ENCODE results near the gene CBX8. TPM values are rescaled to one million over a fixed set of nuclear protein-coding genes. Genes with fewer than 3 reads are reported as not detected.
A peak's percentile ranks its signal among the peaks of the same experiment; 100 is the strongest.

Gene CBX8
- total and polyA plus RNA-seq, 2 donors from 2014 or later = 3.5 to 6.2 TPM

GRCh38 chr17:79784353-79785016 lies 12.4 kb downstream of the CBX8 start:
- Histone ChIP-seq H3K4me3 (ENCODE audit: low read length in 3 of 3) (no peak overlapping the region), H3K27me3 (ENCODE audit: control insufficient read depth, insufficient read depth, low read length) (peaks cover 12% of the 10 kb centered on the region)
- intact Hi-C loops (cut with DNase I) = no loop called here

GRCh38 chr17:79783891-79784290 lies 13.0 kb downstream of the CBX8 start:
- Histone ChIP-seq H3K27ac (ENCODE audit: low read depth in 2 of 2, low read length in 2 of 2) (no peak overlapping the region), H3K9ac (ENCODE audit: low read length in 3 of 3) (no peak overlapping the region), H3K27me3 (ENCODE audit: control insufficient read depth, insufficient read depth, low read length) (peaks cover 6% of the 10 kb centered on the region), H3K4me1 (ENCODE audit: control insufficient read depth in 2 of 3, insufficient read depth in 2 of 3, low read depth in 1 of 3, low read length in 3 of 3) (no peaks in the 10 kb centered on the region), H3K4me3 (ENCODE audit: low read length in 3 of 3) (no peak overlapping the region), H3K9me3 (ENCODE audit: control insufficient read depth in 2 of 3, insufficient read depth in 1 of 3, low read length in 3 of 3) (no peaks in the 10 kb centered on the region), H3K36me3 (ENCODE audit: control insufficient read depth in 2 of 3, insufficient read depth in 3 of 3, low read length in 3 of 3) (no peaks in the 10 kb centered on the region)
- FAIRE-seq (no peak), DNase-seq (peak in 1 of 5 donors; percentile 35)
- no peak for TF ChIP-seq CTCF (IDR thresholded peaks at IDR 0.05; ENCODE audit: borderline replicate concordance, extremely low read depth, insufficient read depth)
- intact Hi-C loops (cut with DNase I) = no loop called here

More at GRCh38 chr17:79784353-79785016, 12.4 kb downstream of the CBX8 start:
- DNase-seq = peak in 2 of 5 donors; percentile 37 to 62
- no peak overlapping the region for H3K9ac ChIP-seq (ENCODE audit: low read length in 3 of 3)
- no peaks in the 10 kb centered on the region for H3K4me1 ChIP-seq (ENCODE audit: control insufficient read depth in 2 of 3, insufficient read depth in 2 of 3, low read depth in 1 of 3, low read length in 3 of 3)
- FAIRE-seq = no peak
- no peaks in the 10 kb centered on the region for H3K9me3 ChIP-seq (ENCODE audit: control insufficient read depth in 2 of 3, insufficient read depth in 1 of 3, low read length in 3 of 3)
- H3K36me3 ChIP-seq (ENCODE audit: control insufficient read depth in 2 of 3, insufficient read depth in 3 of 3, low read length in 3 of 3) = no peaks in the 10 kb centered on the region
- no peak for TF ChIP-seq CTCF (IDR thresholded peaks at IDR 0.05; ENCODE audit: borderline replicate concordance, extremely low read depth, insufficient read depth)
- H3K27ac ChIP-seq (ENCODE audit: low read depth in 2 of 2, low read length in 2 of 2) = no peak overlapping the region

GRCh38 chr17:79781736-79782575 lies 14.9 kb downstream of the CBX8 start:
- Histone ChIP-seq H3K9me3 (ENCODE audit: control insufficient read depth in 2 of 3, insufficient read depth in 1 of 3, low read length in 3 of 3) (no peaks in the 10 kb centered on the region), H3K4me1 (ENCODE audit: control insufficient read depth in 2 of 3, insufficient read depth in 2 of 3, low read depth in 1 of 3, low read length in 3 of 3) (peaks cover 0 to 2% (median 0%) of the 10 kb centered on the region in 3 donors), H3K27me3 (ENCODE audit: control insufficient read depth, insufficient read depth, low read length) (no peaks in the 10 kb centered on the region), H3K4me3 (ENCODE audit: low read length in 3 of 3) (no peak overlapping the region), H3K27ac (ENCODE audit: low read depth in 2 of 2, low read length in 2 of 2) (no peak overlapping the region), H3K36me3 (ENCODE audit: control insufficient read depth in 2 of 3, insufficient read depth in 3 of 3, low read length in 3 of 3) (no peaks in the 10 kb centered on the region), H3K9ac (ENCODE audit: low read length in 3 of 3) (no peak overlapping the region)
- DNase-seq (peak in 2 of 5 donors; percentile 47 to 75), FAIRE-seq (no peak)
- intact Hi-C loops (cut with DNase I) = no loop called here
- no peak for TF ChIP-seq CTCF (IDR thresholded peaks at IDR 0.05; ENCODE audit: borderline replicate concordance, extremely low read depth, insufficient read depth)

All from kidney (tissue), 14 donors.